GM23338 (cell line): ENCODE data around the gene CACNA1D. TPM values are rescaled to one million over a fixed set of nuclear protein-coding genes. Genes with fewer than 3 reads are reported as not detected.

Experiments
- ATAC-seq: fragments of 200-7000 bp; cut with Tn5 transposase; 3 replicates; pipeline ENCODE4 v1.9.1; 2020
- DNase-seq: peaks from one replicate; pipeline ENCODE4 v3.0.0-alpha.2; 2015; ENCODE audit warnings: low spot score
- H2AFZ ChIP-seq: fragments of 200-600 bp; sonication (generic); 2 replicates; pipeline ENCODE4 v1.8.0; 2016; ENCODE audit warnings: antibody characterized with exemption, mild to moderate bottlenecking, moderate library complexity
- H3F3A ChIP-seq: fragments of 200-600 bp; sonication (generic); replicated peaks from 2 replicates; pipeline ENCODE4 v1.8.0; 2017; ENCODE audit warnings: antibody characterized with exemption, mixed run types, low read depth
- H3K27ac ChIP-seq: fragments of 200-600 bp; sonication (generic); 2 replicates; pipeline ENCODE4 v1.6.1; 2016; ENCODE audit warnings: low read depth
- H3K27me3 ChIP-seq: fragments of 200-600 bp; sonication (generic); 2 replicates; pipeline ENCODE4 v1.8.0; 2016; ENCODE audit warnings: mild to moderate bottlenecking, mixed run types, moderate library complexity; ENCODE audit not compliant: insufficient read depth
- H3K36me3 ChIP-seq: fragments of 200-600 bp; sonication (generic); 2 replicates; pipeline ENCODE4 v1.8.0; 2016; ENCODE audit warnings: mild to moderate bottlenecking; ENCODE audit not compliant: insufficient read depth
- H3K4me1 ChIP-seq: fragments of 200-600 bp; sonication (generic); 2 replicates; pipeline ENCODE4 v1.8.0; 2016; ENCODE audit warnings: mild to moderate bottlenecking, moderate library complexity; ENCODE audit not compliant: insufficient read depth
- H3K4me2 ChIP-seq: fragments of 200-600 bp; sonication (generic); 2 replicates; pipeline ENCODE4 v1.7.1; 2017; ENCODE audit warnings: mixed run types
- H3K4me3 ChIP-seq: fragments of 200-600 bp; sonication (generic); 2 replicates; pipeline ENCODE4 v1.6.1; 2016; ENCODE audit warnings: mixed run types
- H3K79me2 ChIP-seq: fragments of 200-600 bp; sonication (generic); replicated peaks from 2 replicates; pipeline ENCODE4 v1.8.0; 2017; ENCODE audit warnings: mild to moderate bottlenecking; ENCODE audit not compliant: insufficient read depth
- H3K9me2 ChIP-seq: fragments of 200-600 bp; sonication (generic); 2 replicates; pipeline ENCODE4 v1.8.0; 2017; ENCODE audit not compliant: insufficient read depth
- H4K20me1 ChIP-seq: fragments of 200-600 bp; sonication (generic); replicated peaks from 2 replicates; pipeline ENCODE4 v1.8.0; 2017; ENCODE audit warnings: mild to moderate bottlenecking; ENCODE audit not compliant: insufficient read depth
- H3K27ac Mint-ChIP-seq: 2 replicates; pipeline ENCODE4 v1.8.0; 2020; ENCODE audit warnings: inconsistent platforms, mild to moderate bottlenecking, moderate library complexity, mixed read lengths
- H3K27me3 Mint-ChIP-seq: 3 replicates; pipeline ENCODE4 v1.8.0; 2022; ENCODE audit warnings: low read depth, mild to moderate bottlenecking, moderate library complexity, mixed read lengths, inconsistent platforms; ENCODE audit not compliant: insufficient read depth, poor library complexity
- H3K36me3 Mint-ChIP-seq: 3 replicates; pipeline ENCODE4 v1.8.0; 2021; ENCODE audit warnings: low read depth, mild to moderate bottlenecking, inconsistent platforms, moderate library complexity, mixed read lengths
- H3K4me1 Mint-ChIP-seq: 3 replicates; pipeline ENCODE4 v1.8.0; 2020; ENCODE audit warnings: mild to moderate bottlenecking, inconsistent platforms, mixed read lengths
- H3K4me3 Mint-ChIP-seq: 3 replicates; pipeline ENCODE4 v1.8.0; 2021; ENCODE audit warnings: moderate library complexity, mild to moderate bottlenecking, inconsistent platforms, mixed read lengths
- H3K9me3 Mint-ChIP-seq: 3 replicates; pipeline ENCODE4 v1.8.0; 2020; ENCODE audit warnings: moderate library complexity, mild to moderate bottlenecking, inconsistent platforms, mixed read lengths
- CREB1 ChIP-seq: fragments of 250-450 bp; sonication (Bioruptor Pico); IDR thresholded peaks from 2 replicates; pipeline ENCODE4 v1.5.0; 2020; ENCODE audit warnings: low read depth, mild to moderate bottlenecking, moderate library complexity
- CTCF ChIP-seq, 2 experiments: fragments of 200-600 bp in 1 of 2; sonication (generic) in 1 of 2; conservative IDR thresholded peaks; 2 replicates each; pipeline versions ENCODE4 v1.5.1 to v1.6.1; 2016 to 2017; ENCODE audit warnings: antibody characterized with exemption in 2 of 2, low read depth in 2 of 2, mild to moderate bottlenecking in 2 of 2, moderate library complexity in 1 of 2
- JUNB ChIP-seq: IDR thresholded peaks from one replicate; pipeline ENCODE4 v1.6.1; 2016; ENCODE audit warnings: antibody characterized with exemption; ENCODE audit not compliant: unreplicated experiment
- NANOG ChIP-seq: IDR thresholded peaks from 2 replicates; pipeline ENCODE4 v1.6.1; 2016; ENCODE audit warnings: antibody characterized with exemption, borderline replicate concordance
- POLR2AphosphoS5 ChIP-seq: IDR thresholded peaks from 2 replicates; pipeline ENCODE4 v1.6.1; 2016; ENCODE audit warnings: antibody characterized with exemption, low read depth
- REST ChIP-seq: IDR thresholded peaks from one replicate; pipeline ENCODE4 v1.6.1; 2018; ENCODE audit warnings: antibody characterized with exemption; ENCODE audit not compliant: unreplicated experiment
- STAT1 ChIP-seq: IDR thresholded peaks from one replicate; pipeline ENCODE4 v1.6.1; 2016; ENCODE audit warnings: antibody characterized with exemption; ENCODE audit not compliant: unreplicated experiment
- ZNF331 ChIP-seq: fragments of 250-450 bp; sonication (Bioruptor Pico); IDR thresholded peaks from 2 replicates; pipeline ENCODE4 v1.5.0; 2020; ENCODE audit warnings: low read depth, mild to moderate bottlenecking, moderate library complexity
- ZNF462 ChIP-seq: fragments of 250-450 bp; sonication (Bioruptor Pico); IDR thresholded peaks from 2 replicates; pipeline ENCODE4 v1.5.0; 2020; ENCODE audit warnings: mild to moderate bottlenecking, moderate library complexity
- polyA plus RNA-seq: library from polyadenylated mRNA; unstranded; fragments of >200 nt; fragmentation: Nextera tagmentation; extraction: Ambion mirVana; gene quantifications from 2 replicates; pipeline ENCODE4 v1.2.1, GENCODE V29; 2016
- total RNA-seq: library from RNA; depleted of rRNA; stranded (reverse); fragments of >200 nt; shearing (Covaris generic); gene quantifications from 2 replicates; pipeline ENCODE4 v1.2.3, GENCODE V29; 2014

The CACNA1D gene
- total and polyA plus RNA-seq, 2 experiments from 2014 or later = 1.7 to 1.8 TPM

- no peak for ATAC-seq
- Histone ChIP-seq H3K27me3 (no peaks in the 10 kb centered on the region), H3K4me1 (peaks cover 8% of the 10 kb centered on the region; the same call in 1 of the 2 replicates), H3K9me2 (0 out of 2 replicates have a peak, but pooled peaks cover 4% of the 10 kb centered on the region), H4K20me1 (no peaks in the 10 kb centered on the region), H3K4me3 (no peak overlapping the region), H3K36me3 (no peaks in the 10 kb centered on the region), H3K79me2 (no peaks in the 10 kb centered on the region), H3K4me2 (no peak overlapping the region), H2AFZ (no peak overlapping the region), H3F3A (no peaks in the 10 kb centered on the region), H3K27ac (no peak overlapping the region)
- Mint-ChIP-seq H3K27me3 (peaks cover 3% of the 10 kb centered on the region), H3K36me3 (no peaks in the 10 kb centered on the region), H3K4me1 (peaks cover 5% of the 10 kb centered on the region; the same call in 1 of the 3 replicates), H3K9me3 (no peaks in the 10 kb centered on the region), H3K4me3 (no peak overlapping the region), H3K27ac (no peak overlapping the region)
- no peak for TF ChIP-seq STAT1
- no peak for TF ChIP-seq CREB1
- no peak for TF ChIP-seq ZNF462
- TF ChIP-seq JUNB = no peak
- no peak for TF ChIP-seq POLR2AphosphoS5
- no peak for TF ChIP-seq CTCF (conservative IDR thresholded peaks at IDR 0.05; ENCODE audit: low read depth in 2 of 2)
- no peak for TF ChIP-seq NANOG
- TF ChIP-seq ZNF331 (CRISPR knock-in tag) = no peak
- TF ChIP-seq REST = no peak
- DNase-seq = no peak
Measured at GRCh38 chr3:53553200-53553599, 58.8 kb downstream of the CACNA1D start.
